Stimulated activated CD4-positive, alpha-beta T cell treated with anti-CD3 and anti-CD28 coated beads, Interleukin-4, amount 100 ng/mL, for 48 hours (primary cell): ENCODE measurements around the gene PCP4.
"Not testable (repeated sequence)": the region's sequence is repeated elsewhere in the genome, so short reads cannot be mapped to it uniquely, and the experiment has no call there.

Source experiments
- DNase-seq, 2 donors: peaks; one replicate each; pipeline ENCODE4 v3.0.0-alpha.2; 2020; ENCODE audit warnings: low read depth in 2 of 2

PCP4 gene

GRCh38 chr21:39866093-39866492, 1.1 kb upstream of the PCP4 start:
- DNase-seq = no peak

DNA sequence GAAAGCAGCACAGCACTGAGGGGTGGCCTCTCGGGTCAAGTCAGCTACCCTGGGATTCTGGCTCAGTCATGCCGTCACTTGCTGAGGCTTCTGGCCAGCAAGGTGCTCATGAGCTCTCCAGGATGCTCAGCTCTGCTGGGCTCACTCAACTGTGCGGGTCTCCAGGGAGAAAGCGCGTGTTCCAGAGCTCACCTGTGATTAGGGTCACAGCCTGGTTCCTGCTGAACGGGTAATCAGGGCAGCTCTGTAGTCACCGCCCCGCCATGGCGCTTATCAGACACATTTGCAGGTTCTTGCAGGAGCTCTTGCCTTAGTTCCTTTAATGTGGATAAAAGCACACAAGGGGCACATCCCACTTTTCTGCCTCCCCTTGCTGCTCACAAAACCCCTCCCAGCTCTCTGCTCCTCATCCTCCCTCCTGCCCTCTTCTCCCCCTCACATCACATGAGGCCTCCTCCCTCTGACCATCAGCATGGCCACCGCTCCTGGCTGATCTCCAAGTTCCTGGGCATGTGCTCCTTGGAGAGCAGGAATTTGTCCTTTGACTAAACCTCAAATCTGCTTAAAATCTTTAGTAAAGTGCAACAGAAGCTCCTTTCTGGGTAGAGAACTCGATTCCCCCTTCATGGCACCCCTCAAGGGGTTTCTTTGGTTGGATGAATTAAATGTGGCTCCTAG, 2.0 kb downstream of the PCP4 start:
- no peak for DNase-seq

GRCh38 chr21:39873687-39874086, 6.4 kb downstream of the PCP4 start:
- no peak for DNase-seq

DNA sequence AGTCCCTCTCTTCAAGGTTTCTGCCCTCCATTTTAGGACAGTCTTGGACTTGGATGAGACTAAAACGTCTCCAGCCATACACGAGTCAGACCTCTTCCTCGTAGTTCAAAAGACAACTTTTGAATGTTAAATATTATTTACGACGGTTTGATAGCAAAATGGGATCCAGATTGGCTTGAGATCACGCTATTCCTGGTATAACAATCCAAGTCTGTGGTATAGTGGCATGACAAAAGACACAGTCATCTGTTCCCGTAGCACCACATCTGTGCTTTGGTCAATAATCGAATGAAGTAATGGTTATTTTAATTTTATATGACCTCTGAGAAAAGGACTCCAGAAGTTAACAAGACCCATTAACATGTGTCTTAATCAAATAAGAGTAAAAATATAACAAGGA, 7.0 kb downstream of the PCP4 start:
- no peak for DNase-seq

DNA sequence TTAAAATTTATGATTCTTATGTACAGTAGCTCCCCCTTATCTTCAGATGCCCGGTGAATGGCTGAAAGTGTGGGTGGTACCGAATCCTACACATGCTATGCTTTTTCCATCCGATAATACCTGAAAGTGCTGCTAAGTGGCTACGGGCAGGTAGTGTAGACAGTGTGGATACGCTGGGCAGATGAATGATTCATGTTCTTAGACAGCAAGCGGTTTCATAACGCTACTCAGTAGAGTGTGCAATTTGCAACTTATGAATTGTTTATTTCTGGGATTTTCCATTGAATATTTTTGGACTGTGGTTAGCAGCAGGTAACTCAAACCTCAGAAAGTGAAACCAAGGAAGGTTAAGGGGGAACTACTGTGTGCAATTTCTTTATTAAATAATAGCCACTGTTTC, 7.5 kb downstream of the PCP4 start:
- DNase-seq = no peak

GRCh38 chr21:39881661-39882060, 14.4 kb downstream of the PCP4 start:
- no peak for DNase-seq

GRCh38 chr21:39882151-39882838, 15.1 kb downstream of the PCP4 start:
- no peak for DNase-seq

DNA sequence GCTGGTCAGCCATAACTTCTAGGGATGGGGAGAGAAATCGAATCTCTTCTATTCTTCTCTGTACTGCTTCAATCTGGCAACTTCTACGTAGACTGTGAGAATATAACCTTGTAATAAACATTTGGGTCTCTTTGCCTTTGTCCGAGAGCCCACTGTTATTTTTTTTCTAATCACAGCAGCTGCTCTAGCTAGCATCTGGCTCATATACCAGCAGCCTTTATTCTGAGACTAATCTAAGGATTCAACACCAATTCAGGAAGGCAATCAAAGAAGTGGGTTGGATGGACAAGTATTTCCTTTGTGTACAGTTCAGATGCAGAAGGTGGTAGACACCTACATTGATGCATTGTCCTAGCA, 15.6 kb downstream of the PCP4 start:
- no peak for DNase-seq

GRCh38 chr21:39885119-39885848, 18.0 kb downstream of the PCP4 start:
- DNase-seq = no peak

GRCh38 chr21:39888848-39889247, 21.6 kb downstream of the PCP4 start:
- DNase-seq = no peak

DNA sequence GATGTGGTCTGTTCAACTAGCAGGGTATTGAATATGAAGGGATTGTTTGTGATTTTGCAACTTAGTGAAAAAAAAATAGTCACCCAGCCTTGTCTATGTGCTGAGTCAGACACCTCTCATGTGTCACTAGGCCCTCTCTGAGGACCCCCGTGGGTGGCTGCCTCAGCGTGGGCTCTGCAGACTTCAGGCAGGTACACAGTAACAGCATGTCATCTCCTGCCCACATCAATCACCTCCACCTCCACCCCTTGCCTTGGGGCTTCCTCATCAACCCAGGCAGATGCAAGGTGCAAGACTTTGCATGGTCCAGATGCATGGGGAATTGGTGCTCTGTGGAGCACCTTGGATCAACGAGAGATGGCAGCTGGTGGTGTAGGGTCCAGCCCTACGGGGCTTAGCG, 23.9 kb downstream of the PCP4 start:
- no peak for DNase-seq

DNA sequence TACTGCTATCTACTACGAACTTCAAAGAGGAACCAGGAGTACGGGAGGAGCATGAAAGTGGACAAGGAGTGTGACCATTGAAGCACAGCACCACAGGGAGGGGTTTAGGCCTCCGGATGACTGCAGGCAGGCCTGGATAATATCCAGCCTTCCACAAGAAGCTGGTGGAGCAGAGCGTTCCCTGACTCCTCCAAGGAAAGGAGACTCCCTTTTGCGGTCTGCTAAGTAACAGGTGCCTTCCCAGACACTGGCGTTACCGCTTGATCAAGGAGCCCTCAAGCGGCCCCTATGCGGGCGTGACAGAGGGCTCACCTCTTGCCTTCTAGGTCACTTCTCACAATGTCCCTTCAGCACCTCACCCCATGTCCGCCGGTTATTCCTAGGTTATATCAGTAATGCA, 24.6 kb downstream of the PCP4 start:
- DNase-seq = not testable (repeated sequence)

DNA sequence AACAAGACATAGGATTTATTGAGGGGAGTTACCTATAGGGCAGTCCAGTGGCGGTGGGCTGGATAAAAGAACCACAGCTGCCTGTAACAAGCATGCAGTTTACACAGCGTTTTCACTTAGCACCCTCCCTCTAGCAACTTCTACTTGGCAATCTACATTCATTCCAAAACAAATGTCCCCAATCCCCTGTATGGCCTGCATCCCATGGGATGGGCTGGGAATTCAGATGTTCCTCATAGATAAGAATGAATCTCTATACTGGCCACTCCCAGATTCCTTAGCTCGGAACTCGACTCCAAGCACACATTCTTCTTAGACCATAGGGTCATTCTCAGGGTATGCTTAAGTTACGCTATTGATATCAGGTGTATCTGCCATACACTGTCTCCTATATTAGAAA, 33.3 kb downstream of the PCP4 start:
- DNase-seq = no peak

DNA sequence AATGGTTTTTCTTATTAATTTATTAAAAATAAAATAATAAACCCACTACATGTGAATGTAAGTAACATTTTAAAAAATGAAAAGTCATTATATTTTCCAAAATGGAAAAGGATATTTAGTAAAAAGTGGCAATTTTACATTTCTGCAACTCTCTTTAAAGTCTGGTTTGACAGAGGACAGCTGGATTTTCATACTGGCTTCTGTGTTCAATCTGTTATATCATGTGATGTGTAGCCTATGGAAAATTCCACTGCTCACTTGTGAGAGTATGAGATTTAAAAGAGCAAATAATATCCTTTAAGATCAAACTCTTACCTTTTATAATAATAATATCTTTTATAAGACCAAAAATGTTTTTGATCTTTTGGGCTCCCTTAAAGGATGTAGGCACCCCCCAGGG, 33.7 kb downstream of the PCP4 start:
- no peak for DNase-seq

DNA sequence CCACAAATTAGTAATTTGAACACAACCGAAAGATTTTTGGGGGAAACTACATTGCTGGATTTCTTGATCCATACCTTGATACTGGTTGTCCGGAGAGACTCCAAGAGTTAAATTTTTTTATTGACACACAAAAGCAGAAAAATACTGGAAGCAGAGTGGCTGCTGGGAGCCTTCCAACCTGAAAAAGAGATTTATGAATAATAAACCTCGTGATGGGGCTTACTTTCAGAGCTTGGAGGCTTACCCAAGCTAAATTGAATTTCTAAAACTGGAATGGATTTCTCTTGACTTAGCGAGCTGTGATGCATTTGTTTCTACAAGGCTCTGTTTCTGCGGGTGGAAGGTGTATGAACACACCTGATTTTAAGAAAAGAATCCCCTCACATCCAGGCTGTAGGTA, 35.7 kb downstream of the PCP4 start:
- no peak for DNase-seq

DNA sequence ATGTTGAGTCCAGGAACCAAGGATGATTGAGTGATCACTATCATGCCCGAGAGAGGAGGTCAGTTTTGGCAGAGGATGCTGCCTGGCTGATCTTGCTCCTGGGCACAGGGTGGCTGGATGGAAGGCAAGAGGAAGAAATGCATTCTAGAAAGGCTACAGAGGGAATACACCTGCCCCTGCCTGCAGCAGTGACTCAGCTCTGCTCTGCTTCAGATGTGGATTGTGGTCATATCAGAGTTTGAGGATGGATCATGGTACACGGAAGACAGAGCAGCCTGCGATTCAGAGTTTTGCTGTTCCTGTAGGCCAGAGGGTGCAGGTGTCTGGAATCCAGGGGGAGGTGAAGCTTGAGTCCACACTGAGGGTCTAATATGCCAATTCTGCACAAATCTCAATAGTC, 37.2 kb downstream of the PCP4 start:
- DNase-seq = no peak

DNA sequence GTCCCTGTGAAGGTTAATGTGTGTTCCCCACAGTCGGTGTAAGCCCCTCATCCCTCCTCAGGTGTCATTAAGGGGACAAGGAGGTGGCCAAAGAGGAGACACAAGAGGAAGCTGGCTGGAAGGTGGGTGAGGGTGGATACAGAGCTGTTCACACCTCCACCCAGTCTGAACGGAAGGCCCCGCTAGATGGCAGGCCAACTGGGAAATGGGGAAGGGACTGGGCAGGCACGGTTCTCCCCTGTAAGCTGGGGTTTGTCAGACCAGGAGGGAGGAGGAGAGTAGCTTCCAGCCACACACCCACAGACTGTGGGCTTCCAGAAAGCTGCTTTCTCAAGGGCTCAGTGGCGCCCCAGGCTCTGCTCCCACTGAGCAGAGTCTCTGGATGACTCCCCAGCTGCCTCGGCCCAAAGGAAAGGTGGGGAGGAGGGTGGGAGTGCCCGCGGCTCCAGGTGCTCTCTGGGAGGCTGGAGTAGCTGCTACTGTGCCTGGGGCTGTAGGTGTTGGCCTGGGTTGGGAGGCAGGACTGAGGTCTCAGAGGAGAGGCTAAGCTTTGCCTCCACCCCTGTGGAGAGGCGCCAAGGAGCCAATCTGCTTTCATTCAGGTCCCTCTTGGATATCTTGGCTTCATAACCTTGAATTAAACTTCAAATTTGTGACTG, 41.2 kb downstream of the PCP4 start:
- DNase-seq = no peak

DNA sequence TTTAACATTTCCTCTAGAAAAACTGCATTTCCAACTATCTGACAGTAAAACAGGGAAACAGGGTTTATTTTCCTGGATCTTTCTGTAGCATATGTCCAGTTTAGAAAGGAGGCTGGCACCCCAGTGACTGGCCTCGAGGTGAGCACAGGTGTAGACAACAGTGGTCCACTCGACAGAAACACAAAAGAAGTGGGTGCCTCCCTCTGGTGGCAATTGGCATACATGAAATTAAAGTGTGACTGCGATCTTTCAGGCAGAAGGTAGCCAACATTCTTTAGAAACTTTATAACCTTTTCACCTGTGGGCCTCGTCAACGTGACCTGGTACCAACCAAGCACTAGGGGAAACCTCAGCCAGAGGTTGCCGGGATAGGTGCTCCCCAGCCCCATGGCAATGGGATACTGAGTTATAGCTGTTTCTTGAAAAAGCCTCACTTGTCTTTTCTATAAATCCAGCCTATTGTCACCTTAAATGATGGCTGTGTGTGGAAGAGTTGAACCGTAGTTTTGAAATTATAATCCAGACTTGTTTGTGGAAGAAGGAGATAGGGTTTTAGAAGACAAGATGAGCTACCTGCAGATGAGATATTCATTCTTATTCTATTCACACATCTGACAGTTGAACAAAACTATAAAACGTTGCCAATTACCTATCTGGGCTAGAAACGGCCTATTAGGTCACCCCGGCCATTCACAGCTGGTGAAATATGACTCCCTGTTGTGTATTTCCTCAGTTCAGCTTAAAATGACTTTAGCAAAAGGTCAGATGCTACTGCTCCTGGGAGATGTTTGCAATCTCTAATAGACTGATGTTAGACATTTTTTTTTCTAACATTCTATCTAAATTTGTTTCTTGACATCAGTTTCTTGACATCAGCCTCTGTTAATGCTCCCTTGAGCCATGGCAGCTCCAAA, 44.3 kb downstream of the PCP4 start:
- no peak for DNase-seq

- no peak for DNase-seq
Observed at GRCh38 chr21:39913706-39914305, 46.6 kb downstream of the PCP4 start.

GRCh38 chr21:39915881-39916280, 48.6 kb downstream of the PCP4 start:
- DNase-seq = no peak

GRCh38 chr21:39918558-39918957, 51.3 kb downstream of the PCP4 start:
- DNase-seq = no peak
